Measurements from ENCODE around the gene TEAD2.

Gene TEAD2

GRCh38 chr19:49389406-49389805 lies 27.2 kb upstream of the TEAD2 start:
- DNase-seq = no peak
- no peak for ATAC-seq (ENCODE audit: insufficient read depth, low read depth)
- H3K4me1 ChIP-seq (ENCODE audit: insufficient read depth, low read length) = no peaks in the 10 kb centered on the region
- no peak overlapping the region for H3K9ac ChIP-seq (ENCODE audit: low read depth, low read length)
- TF ChIP-seq EZH2 (IDR thresholded peaks at IDR 0.05; ENCODE audit: borderline replicate concordance, low read depth, low read length, severe bottlenecking) (no peak), CTCF (IDR thresholded peaks at IDR 0.05; ENCODE audit: borderline replicate concordance, extremely low read depth, low read length, poor library complexity, severe bottlenecking) (no peak)
- H3K36me3 ChIP-seq (ENCODE audit: insufficient read depth, low read length) = no peaks in the 10 kb centered on the region
- no peak overlapping the region for H3K27ac ChIP-seq (ENCODE audit: low read length)
- H3K27me3 ChIP-seq (ENCODE audit: insufficient read depth, low read length, poor library complexity) = no peaks in the 10 kb centered on the region
- H3K9me3 ChIP-seq (ENCODE audit: insufficient read depth, low read length, severe bottlenecking) = no peaks in the 10 kb centered on the region
- H3K79me2 ChIP-seq (ENCODE audit: insufficient read depth, low read length) = no peaks in the 10 kb centered on the region
- no peak overlapping the region for H3K4me2 ChIP-seq (ENCODE audit: insufficient read depth, low read length)
- H4K20me1 ChIP-seq (ENCODE audit: insufficient read depth, low read length) = no peaks in the 10 kb centered on the region
- no peak overlapping the region for H2AFZ ChIP-seq (ENCODE audit: low read depth, low read length)
- no peak overlapping the region for H3K4me3 ChIP-seq (ENCODE audit: low read depth in 1 of 2, low read length in 2 of 2)

- Histone ChIP-seq H3K4me3 (ENCODE audit: low read depth in 1 of 2, low read length in 2 of 2) (no peak within 1 kb of the TSS), H3K36me3 (ENCODE audit: insufficient read depth, low read length) (no peaks in the 10 kb centered on the region), H3K4me1 (ENCODE audit: insufficient read depth, low read length) (no peaks in the 10 kb centered on the region), H3K79me2 (ENCODE audit: insufficient read depth, low read length) (no peaks in the 10 kb centered on the region), H3K27me3 (ENCODE audit: insufficient read depth, low read length, poor library complexity) (no peaks in the 10 kb centered on the region), H2AFZ (ENCODE audit: low read depth, low read length) (no peak within 1 kb of the TSS), H4K20me1 (ENCODE audit: insufficient read depth, low read length) (no peaks in the 10 kb centered on the region), H3K27ac (ENCODE audit: low read length) (no peak within 1 kb of the TSS), H3K9me3 (ENCODE audit: insufficient read depth, low read length, severe bottlenecking) (no peaks in the 10 kb centered on the region), H3K4me2 (ENCODE audit: insufficient read depth, low read length) (no peak within 1 kb of the TSS), H3K9ac (ENCODE audit: low read depth, low read length) (no peak within 1 kb of the TSS)
- DNase-seq = no peak
- TF ChIP-seq CTCF (IDR thresholded peaks at IDR 0.05; ENCODE audit: borderline replicate concordance, extremely low read depth, low read length, poor library complexity, severe bottlenecking) (no peak), EZH2 (IDR thresholded peaks at IDR 0.05; ENCODE audit: borderline replicate concordance, low read depth, low read length, severe bottlenecking) (no peak)
- no peak for ATAC-seq (ENCODE audit: insufficient read depth, low read depth)
Observed at GRCh38 chr19:49387936-49388372, 25.7 kb upstream of the TEAD2 start, which contains the start of gene KASH5. KASH5 (plus strand) TSS chr19:49388249; CDS start chr19:49390884, 2,635 bp downstream.

- Histone ChIP-seq H2AFZ (ENCODE audit: low read depth, low read length) (no peak overlapping the region), H4K20me1 (ENCODE audit: insufficient read depth, low read length) (no peaks in the 10 kb centered on the region), H3K4me2 (ENCODE audit: insufficient read depth, low read length) (no peak overlapping the region), H3K79me2 (ENCODE audit: insufficient read depth, low read length) (no peaks in the 10 kb centered on the region), H3K36me3 (ENCODE audit: insufficient read depth, low read length) (no peaks in the 10 kb centered on the region), H3K4me3 (ENCODE audit: low read depth in 1 of 2, low read length in 2 of 2) (no peak overlapping the region), H3K27ac (ENCODE audit: low read length) (no peak overlapping the region), H3K4me1 (ENCODE audit: insufficient read depth, low read length) (no peaks in the 10 kb centered on the region), H3K9ac (ENCODE audit: low read depth, low read length) (no peak overlapping the region), H3K9me3 (ENCODE audit: insufficient read depth, low read length, severe bottlenecking) (no peaks in the 10 kb centered on the region), H3K27me3 (ENCODE audit: insufficient read depth, low read length, poor library complexity) (no peaks in the 10 kb centered on the region)
- no peak for DNase-seq
- no peak for TF ChIP-seq EZH2 (IDR thresholded peaks at IDR 0.05; ENCODE audit: borderline replicate concordance, low read depth, low read length, severe bottlenecking)
- no peak for TF ChIP-seq CTCF (IDR thresholded peaks at IDR 0.05; ENCODE audit: borderline replicate concordance, extremely low read depth, low read length, poor library complexity, severe bottlenecking)
- ATAC-seq (ENCODE audit: insufficient read depth, low read depth) = no peak
Observed at GRCh38 chr19:49383599-49383998, 21.4 kb upstream of the TEAD2 start.

GRCh38 chr19:49382639-49383038 lies 20.4 kb upstream of the TEAD2 start:
- Histone ChIP-seq H3K36me3 (ENCODE audit: insufficient read depth, low read length) (no peaks in the 10 kb centered on the region), H2AFZ (ENCODE audit: low read depth, low read length) (no peak overlapping the region), H3K9me3 (ENCODE audit: insufficient read depth, low read length, severe bottlenecking) (no peaks in the 10 kb centered on the region), H4K20me1 (ENCODE audit: insufficient read depth, low read length) (no peaks in the 10 kb centered on the region), H3K9ac (ENCODE audit: low read depth, low read length) (no peak overlapping the region), H3K4me1 (ENCODE audit: insufficient read depth, low read length) (no peaks in the 10 kb centered on the region), H3K4me2 (ENCODE audit: insufficient read depth, low read length) (no peak overlapping the region), H3K4me3 (ENCODE audit: low read depth in 1 of 2, low read length in 2 of 2) (no peak overlapping the region), H3K79me2 (ENCODE audit: insufficient read depth, low read length) (no peaks in the 10 kb centered on the region), H3K27me3 (ENCODE audit: insufficient read depth, low read length, poor library complexity) (no peaks in the 10 kb centered on the region), H3K27ac (ENCODE audit: low read length) (no peak overlapping the region)
- TF ChIP-seq EZH2 (IDR thresholded peaks at IDR 0.05; ENCODE audit: borderline replicate concordance, low read depth, low read length, severe bottlenecking) (no peak), CTCF (IDR thresholded peaks at IDR 0.05; ENCODE audit: borderline replicate concordance, extremely low read depth, low read length, poor library complexity, severe bottlenecking) (no peak)
- DNase-seq (no peak), ATAC-seq (ENCODE audit: insufficient read depth, low read depth) (no peak)

All from DND-41 (cell line).